Transverse colon (tissue), 3 donors: ENCODE data around the gene DNAJC7.

Source experiments
- POLR2A ChIP-seq: fragments of 450-650 bp; IDR thresholded peaks from one replicate; pipeline ENCODE4 v1.6.1; 2016; ENCODE audit warnings: antibody characterized with exemption, mild to moderate bottlenecking, moderate library complexity
- TF ChIP-seq, protein P1 (sequence below), 5 experiments: fragments of 200-600 bp in 3 of 5; fragments of 450-650 bp in 2 of 5; sonication (generic) in 3 of 5; IDR thresholded peaks; 1 replicate in 2 of 5; 2 replicates in 3 of 5; pipeline ENCODE4 v1.5.1; 2016 to 2017; ENCODE audit warnings: antibody characterized with exemption in 5 of 5, inconsistent platforms in 3 of 5, mild to moderate bottlenecking in 2 of 5, moderate library complexity in 1 of 5

DNA sequence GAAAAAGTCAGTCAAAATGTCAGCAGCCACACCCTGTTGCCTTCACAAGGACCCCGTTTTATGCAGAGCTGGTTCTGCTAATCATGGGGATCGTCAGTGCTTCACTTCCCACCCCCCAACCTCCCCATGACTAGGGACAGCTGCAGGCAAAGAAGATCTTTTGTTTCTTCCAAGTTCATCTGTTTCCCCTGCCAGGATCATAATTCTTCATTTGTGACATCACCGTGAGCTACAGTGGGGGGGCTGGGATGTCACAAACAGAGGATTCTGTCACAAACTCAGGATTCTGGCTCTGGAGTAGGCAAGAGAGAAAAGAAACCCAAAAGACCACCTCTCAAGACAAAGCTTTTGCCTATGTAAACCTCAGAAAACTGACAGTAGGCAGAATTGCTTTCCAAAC is 24.7 kb downstream of the DNAJC7 start:
- TF ChIP-seq, protein P1, sequence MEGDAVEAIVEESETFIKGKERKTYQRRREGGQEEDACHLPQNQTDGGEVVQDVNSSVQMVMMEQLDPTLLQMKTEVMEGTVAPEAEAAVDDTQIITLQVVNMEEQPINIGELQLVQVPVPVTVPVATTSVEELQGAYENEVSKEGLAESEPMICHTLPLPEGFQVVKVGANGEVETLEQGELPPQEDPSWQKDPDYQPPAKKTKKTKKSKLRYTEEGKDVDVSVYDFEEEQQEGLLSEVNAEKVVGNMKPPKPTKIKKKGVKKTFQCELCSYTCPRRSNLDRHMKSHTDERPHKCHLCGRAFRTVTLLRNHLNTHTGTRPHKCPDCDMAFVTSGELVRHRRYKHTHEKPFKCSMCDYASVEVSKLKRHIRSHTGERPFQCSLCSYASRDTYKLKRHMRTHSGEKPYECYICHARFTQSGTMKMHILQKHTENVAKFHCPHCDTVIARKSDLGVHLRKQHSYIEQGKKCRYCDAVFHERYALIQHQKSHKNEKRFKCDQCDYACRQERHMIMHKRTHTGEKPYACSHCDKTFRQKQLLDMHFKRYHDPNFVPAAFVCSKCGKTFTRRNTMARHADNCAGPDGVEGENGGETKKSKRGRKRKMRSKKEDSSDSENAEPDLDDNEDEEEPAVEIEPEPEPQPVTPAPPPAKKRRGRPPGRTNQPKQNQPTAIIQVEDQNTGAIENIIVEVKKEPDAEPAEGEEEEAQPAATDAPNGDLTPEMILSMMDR (IDR thresholded peaks at IDR 0.05): no peak
- no peak for TF ChIP-seq POLR2A
